Measurements from ENCODE around the gene TTLL3. TPM values are rescaled to one million over a fixed set of nuclear protein-coding genes. Genes with fewer than 3 reads are reported as not detected.

Gene TTLL3
- total and polyA plus RNA-seq, 2 of the 13 experiments (the other 11 are each of a cell fraction or from before 2014, with no cell fraction given) = 9.5 to 51.2 TPM

DNA sequence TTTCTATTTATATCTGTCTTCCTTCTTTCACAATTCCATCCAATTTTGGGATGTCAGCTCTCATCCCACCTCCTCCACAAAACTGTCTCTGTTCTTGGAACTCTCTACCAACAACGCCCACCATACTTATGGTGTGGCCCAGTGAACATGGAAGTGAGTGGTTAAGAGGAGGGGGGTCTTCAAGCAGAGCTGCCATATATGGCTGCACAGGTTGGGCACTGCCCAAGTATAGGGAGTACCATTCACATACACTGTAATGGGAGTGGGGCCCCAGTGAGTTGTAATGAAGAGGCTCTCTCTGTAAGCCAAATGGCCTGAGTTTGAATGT, 32.4 kb upstream of the TTLL3 start (continued):
- TF ChIP-seq, protein P1, sequence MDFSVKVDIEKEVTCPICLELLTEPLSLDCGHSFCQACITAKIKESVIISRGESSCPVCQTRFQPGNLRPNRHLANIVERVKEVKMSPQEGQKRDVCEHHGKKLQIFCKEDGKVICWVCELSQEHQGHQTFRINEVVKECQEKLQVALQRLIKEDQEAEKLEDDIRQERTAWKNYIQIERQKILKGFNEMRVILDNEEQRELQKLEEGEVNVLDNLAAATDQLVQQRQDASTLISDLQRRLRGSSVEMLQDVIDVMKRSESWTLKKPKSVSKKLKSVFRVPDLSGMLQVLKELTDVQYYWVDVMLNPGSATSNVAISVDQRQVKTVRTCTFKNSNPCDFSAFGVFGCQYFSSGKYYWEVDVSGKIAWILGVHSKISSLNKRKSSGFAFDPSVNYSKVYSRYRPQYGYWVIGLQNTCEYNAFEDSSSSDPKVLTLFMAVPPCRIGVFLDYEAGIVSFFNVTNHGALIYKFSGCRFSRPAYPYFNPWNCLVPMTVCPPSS (IDR thresholded peaks at IDR 0.05) = no peak
- no peak for TF ChIP-seq ISL2 (CRISPR knock-in tag; IDR thresholded peaks at IDR 0.05)

DNA sequence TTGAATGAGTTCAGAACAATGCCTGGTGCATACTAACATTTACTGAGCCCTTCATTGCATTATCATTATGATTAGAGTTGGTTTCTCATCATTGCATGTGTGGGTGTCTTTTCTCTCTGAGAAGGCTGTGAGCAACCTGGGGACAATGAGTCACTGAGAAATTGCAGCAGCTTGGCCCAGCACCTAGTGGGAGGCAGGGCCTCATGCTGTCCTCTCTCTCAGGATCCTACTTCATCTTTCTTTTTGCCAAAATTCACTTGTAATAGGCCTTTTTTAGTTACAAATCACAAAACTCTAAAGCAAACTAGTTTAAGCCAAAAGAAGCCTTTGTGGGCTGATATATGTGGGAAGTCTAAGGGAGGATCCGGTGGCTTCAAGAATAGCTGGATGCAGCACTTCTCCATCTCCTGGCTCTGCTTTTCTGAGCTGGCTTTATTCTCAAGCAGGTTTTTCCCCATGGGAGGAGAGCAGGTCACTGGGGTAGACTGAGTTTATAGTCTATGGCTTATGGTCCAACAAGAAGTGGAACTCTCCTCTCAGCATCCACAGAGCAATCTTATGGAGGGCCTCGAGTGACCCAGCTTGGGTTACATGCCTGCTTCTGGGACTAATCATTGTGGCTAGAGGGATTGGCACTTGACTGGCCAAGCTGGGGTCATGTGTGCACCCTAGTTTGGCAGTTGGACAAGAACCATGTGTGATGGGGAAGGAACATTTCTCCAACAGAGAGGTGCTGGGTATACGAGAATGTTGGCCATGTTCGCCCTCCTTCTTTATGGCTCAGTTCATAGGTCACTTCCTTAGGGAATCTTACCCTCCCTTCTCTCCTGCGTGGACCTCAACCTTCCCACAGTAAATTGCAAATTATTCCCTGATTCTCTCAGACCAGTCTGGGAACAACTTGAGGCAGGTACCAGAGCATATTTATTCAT, 31.7 kb upstream of the TTLL3 start:
- Histone ChIP-seq H2AFZ (ENCODE audit: low read length) (no peak overlapping the region), H3K9ac (ENCODE audit: insufficient read depth, low read depth, low read length) (no peak overlapping the region), H3K4me3 (replicated peaks in 1 of 3; ENCODE audit: insufficient read depth in 1 of 3, low read depth in 2 of 3, low read length in 3 of 3) (no peak overlapping the region), H3K9me3 (ENCODE audit: low read length) (no peaks in the 10 kb centered on the region), H3K27me3 (ENCODE audit: control insufficient read depth in 1 of 2, insufficient read depth in 2 of 2, low read length in 2 of 2) (no peaks in the 10 kb centered on the region), H3K4me2 (ENCODE audit: low read depth, low read length) (no peak overlapping the region), H4K20me1 (ENCODE audit: insufficient read depth, low read length) (no peaks in the 10 kb centered on the region), H3K4me1 (ENCODE audit: insufficient read depth, low read length) (peaks cover 16% of the 10 kb centered on the region), H3K79me2 (ENCODE audit: insufficient read depth, low read length) (no peaks in the 10 kb centered on the region), H3K27ac (ENCODE audit: extremely low read length, insufficient read depth, low read length) (no peak overlapping the region), H3K36me3 (replicated peaks in 1 of 2; ENCODE audit: control insufficient read depth in 1 of 2, insufficient read depth in 2 of 2, low read length in 2 of 2) (peaks cover 10 to 22% of the 10 kb centered on the region in 2 experiments)
- intact Hi-C loops (cut with micrococcal nuclease; ENCODE audit: unreplicated experiment) = no loop called here
- TF ChIP-seq CREM (IDR thresholded peaks at IDR 0.05) (no peak), CREM (CRISPR knock-in tag; IDR thresholded peaks at IDR 0.05) (no peak), HOXA7 (CRISPR knock-in tag; IDR thresholded peaks at IDR 0.05) (no peak)
- 91% methylated on average over 5 of the region's 5 CpGs for WGBS (ENCODE audit: low lambda C conversion rate)
- POLR2A ChIA-PET = interaction anchor here (1.3 kb wide), 1 partner anchor 29 kb away, joined by 4 read pairs; the partner anchor contains the start of gene OGG1
- no peak for FAIRE-seq
- ATAC-seq = no peak; the same call in 2 of the 3 replicates
- CTCF ChIA-PET (ENCODE audit: low intra/inter-chr PET ratio, low total read pairs) = no interaction called here
- no peak for DNase-seq (ENCODE audit: low spot score)
- in situ Hi-C loops (cut with HindIII; ENCODE audit: extremely low pct_ligation_motif_present, low pct_unique_long_range_greater_than_20kb) = no loop called here
- no TSS peak for BruUV-seq (replicated peaks)

Measured in HepG2 (cell line).